Measurements from ENCODE around the gene NFASC.

DNA sequence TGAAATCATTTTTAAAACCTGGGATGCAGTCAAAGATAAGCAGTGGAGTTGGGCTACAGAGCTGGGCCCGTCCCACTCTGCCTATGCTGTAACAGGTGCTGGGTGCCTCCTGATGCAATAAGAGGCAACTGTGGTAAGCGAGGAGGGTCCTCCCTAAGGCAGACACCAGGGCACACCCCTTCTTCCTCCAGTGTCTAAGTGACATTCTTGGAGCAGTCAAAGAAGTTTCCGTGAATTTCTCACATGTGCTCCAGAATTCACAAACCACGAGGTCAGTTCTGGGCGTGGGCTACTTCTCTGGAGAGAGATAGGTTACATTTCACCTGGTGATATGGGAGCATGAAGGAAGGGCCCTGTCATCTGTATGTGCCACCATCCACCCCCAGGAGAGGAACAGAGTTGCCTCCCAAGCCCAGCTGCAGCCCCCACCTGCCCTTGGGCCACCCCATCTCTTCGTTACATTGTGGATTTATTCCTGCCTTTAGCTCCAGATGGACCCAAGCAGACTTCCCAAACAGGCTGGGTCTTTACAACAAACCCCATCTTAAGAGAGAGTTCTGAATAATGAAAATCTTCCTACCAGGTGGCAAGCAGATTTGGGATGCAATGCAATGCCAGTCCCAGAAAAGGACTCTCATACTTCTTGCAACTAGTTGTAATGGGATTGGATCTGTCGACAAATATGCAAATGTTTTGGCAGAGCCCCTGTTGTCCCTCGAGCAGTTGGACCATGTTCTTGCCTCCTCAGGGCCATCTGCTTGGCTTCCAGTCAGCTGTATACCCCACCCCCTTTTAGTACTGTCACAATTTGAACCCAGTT lies 89.9 kb downstream of the NFASC start:
- TF ChIP-seq, protein P1, sequence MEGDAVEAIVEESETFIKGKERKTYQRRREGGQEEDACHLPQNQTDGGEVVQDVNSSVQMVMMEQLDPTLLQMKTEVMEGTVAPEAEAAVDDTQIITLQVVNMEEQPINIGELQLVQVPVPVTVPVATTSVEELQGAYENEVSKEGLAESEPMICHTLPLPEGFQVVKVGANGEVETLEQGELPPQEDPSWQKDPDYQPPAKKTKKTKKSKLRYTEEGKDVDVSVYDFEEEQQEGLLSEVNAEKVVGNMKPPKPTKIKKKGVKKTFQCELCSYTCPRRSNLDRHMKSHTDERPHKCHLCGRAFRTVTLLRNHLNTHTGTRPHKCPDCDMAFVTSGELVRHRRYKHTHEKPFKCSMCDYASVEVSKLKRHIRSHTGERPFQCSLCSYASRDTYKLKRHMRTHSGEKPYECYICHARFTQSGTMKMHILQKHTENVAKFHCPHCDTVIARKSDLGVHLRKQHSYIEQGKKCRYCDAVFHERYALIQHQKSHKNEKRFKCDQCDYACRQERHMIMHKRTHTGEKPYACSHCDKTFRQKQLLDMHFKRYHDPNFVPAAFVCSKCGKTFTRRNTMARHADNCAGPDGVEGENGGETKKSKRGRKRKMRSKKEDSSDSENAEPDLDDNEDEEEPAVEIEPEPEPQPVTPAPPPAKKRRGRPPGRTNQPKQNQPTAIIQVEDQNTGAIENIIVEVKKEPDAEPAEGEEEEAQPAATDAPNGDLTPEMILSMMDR (IDR thresholded peaks at IDR 0.05): no peak
- TF ChIP-seq POLR2AphosphoS5 (IDR thresholded peaks at IDR 0.05) (no peak), POLR2A (IDR thresholded peaks at IDR 0.05) (no peak), EP300 (IDR thresholded peaks at IDR 0.05) (no peak)

Measured in sigmoid colon (tissue), 4 donors.